ENCODE results near the gene KIAA1671. TPM values are rescaled to one million over a fixed set of nuclear protein-coding genes. Genes with fewer than 3 reads are reported as not detected.

The KIAA1671 gene
- total and polyA plus RNA-seq, 2 of the 4 experiments (the other 2 are of a cell fraction): 0.02 TPM; not detected in 1

DNA sequence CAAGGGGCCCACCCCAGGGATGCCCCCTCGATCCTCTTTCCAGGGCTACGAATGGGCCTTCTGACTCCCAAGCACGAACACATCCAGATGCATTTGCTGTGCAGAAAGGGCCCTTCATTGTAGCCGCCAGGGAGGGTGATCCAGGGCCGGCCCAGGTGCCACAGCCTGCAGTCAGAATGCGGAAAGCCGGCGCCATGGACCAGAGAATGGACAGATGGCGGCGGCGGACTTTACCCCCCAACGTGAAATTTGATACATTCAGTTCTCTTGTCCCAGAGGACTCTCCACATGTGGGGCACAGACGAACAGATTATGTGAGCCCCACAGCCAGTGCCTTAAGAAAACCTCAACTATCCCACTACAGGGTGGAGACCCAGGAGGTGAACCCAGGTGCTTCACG is 87.2 kb downstream of the KIAA1671 start:
- no peaks in the 10 kb centered on the region for H3K27me3 ChIP-seq (ENCODE audit: control insufficient read depth, insufficient read depth, low read length)
- no peak overlapping the region for H3K56ac ChIP-seq (ENCODE audit: extremely low read depth, insufficient read depth, low read length)
- no TSS peak for BruUV-seq (replicated peaks)
- WGBS, 2 experiments (ENCODE audit: extremely low coverage in 2 of 2, insufficient read length in 1 of 2): 70% methylated on average over 2 of the region's 14 CpGs; no CpG with 5 or more reads in 1 of the 2 experiments
- no peaks in the 10 kb centered on the region for H3K9me1 ChIP-seq (ENCODE audit: insufficient read depth, low read length)
- no peak overlapping the region for H2BK5ac ChIP-seq (ENCODE audit: low read depth, low read length, poor library complexity, severe bottlenecking)
- H2AK5ac ChIP-seq (ENCODE audit: low read depth, low read length): no peak overlapping the region
- no peak overlapping the region for H3K14ac ChIP-seq (replicated peaks; ENCODE audit: low read depth, low read length)
- no peak overlapping the region for H2BK15ac ChIP-seq (ENCODE audit: low read depth, low read length)
- no peak overlapping the region for H3K4me3 ChIP-seq (ENCODE audit: insufficient read depth, low read depth, low read length)
- H3K4me1 ChIP-seq (ENCODE audit: control insufficient read depth, insufficient read depth, low read length): no peaks in the 10 kb centered on the region
- H2AFZ ChIP-seq (replicated peaks; ENCODE audit: low read length, poor library complexity): no peak overlapping the region
- dilution Hi-C loops (cut with HindIII; ENCODE audit: low sequenced_read_pairs, unreplicated experiment) (no loop called here), in situ Hi-C loops (cut with MboI; ENCODE audit: low sequenced_read_pairs) (loop anchor here (10.0 kb wide), 2 partner anchors 95 to 265 kb away; partner anchors contain the start of genes LHFPL7 and PIWIL3), intact Hi-C loops (cut with micrococcal nuclease) (no loop called here)
- H4K20me1 ChIP-seq (ENCODE audit: insufficient read depth, low read length): no peaks in the 10 kb centered on the region
- no peak overlapping the region for H2BK20ac ChIP-seq (ENCODE audit: low read depth, low read length)
- H4K8ac ChIP-seq (ENCODE audit: low read depth in 2 of 2, low read length in 2 of 2): no peak overlapping the region
- ChIA-PET POLR2A (ENCODE audit: unreplicated experiment) (no interaction called here), CTCF (no interaction called here)
- TF ChIP-seq, protein P1, sequence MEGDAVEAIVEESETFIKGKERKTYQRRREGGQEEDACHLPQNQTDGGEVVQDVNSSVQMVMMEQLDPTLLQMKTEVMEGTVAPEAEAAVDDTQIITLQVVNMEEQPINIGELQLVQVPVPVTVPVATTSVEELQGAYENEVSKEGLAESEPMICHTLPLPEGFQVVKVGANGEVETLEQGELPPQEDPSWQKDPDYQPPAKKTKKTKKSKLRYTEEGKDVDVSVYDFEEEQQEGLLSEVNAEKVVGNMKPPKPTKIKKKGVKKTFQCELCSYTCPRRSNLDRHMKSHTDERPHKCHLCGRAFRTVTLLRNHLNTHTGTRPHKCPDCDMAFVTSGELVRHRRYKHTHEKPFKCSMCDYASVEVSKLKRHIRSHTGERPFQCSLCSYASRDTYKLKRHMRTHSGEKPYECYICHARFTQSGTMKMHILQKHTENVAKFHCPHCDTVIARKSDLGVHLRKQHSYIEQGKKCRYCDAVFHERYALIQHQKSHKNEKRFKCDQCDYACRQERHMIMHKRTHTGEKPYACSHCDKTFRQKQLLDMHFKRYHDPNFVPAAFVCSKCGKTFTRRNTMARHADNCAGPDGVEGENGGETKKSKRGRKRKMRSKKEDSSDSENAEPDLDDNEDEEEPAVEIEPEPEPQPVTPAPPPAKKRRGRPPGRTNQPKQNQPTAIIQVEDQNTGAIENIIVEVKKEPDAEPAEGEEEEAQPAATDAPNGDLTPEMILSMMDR (conservative IDR thresholded peaks at IDR 0.05; ENCODE audit: low read depth, low read length): no peak
- TF ChIP-seq CHD1 (IDR thresholded peaks at IDR 0.05; ENCODE audit: low read depth, low read length) (no peak), MAZ (IDR thresholded peaks at IDR 0.05; ENCODE audit: borderline replicate concordance, low read depth, low read length) (no peak), MXI1 (IDR thresholded peaks at IDR 0.05; ENCODE audit: borderline replicate concordance, low read depth, low read length) (no peak), RFX5 (IDR thresholded peaks at IDR 0.05; ENCODE audit: low read depth, low read length) (no peak), NFE2L2 (IDR thresholded peaks at IDR 0.05; ENCODE audit: low read depth, low read length) (no peak), POLR2A (IDR thresholded peaks at IDR 0.05; ENCODE audit: low read depth, low read length) (no peak), CEBPB (IDR thresholded peaks at IDR 0.05; ENCODE audit: low read depth, low read length) (no peak), FOS (IDR thresholded peaks at IDR 0.05; ENCODE audit: low read depth, low read length) (no peak)
- TF ChIP-seq, protein P2, sequence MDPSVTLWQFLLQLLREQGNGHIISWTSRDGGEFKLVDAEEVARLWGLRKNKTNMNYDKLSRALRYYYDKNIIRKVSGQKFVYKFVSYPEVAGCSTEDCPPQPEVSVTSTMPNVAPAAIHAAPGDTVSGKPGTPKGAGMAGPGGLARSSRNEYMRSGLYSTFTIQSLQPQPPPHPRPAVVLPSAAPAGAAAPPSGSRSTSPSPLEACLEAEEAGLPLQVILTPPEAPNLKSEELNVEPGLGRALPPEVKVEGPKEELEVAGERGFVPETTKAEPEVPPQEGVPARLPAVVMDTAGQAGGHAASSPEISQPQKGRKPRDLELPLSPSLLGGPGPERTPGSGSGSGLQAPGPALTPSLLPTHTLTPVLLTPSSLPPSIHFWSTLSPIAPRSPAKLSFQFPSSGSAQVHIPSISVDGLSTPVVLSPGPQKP (IDR thresholded peaks at IDR 0.05; ENCODE audit: borderline replicate concordance, low read depth, low read length): no peak
- H3K9me3 ChIP-seq (ENCODE audit: control insufficient read depth, insufficient read depth, low read length): no peaks in the 10 kb centered on the region
- H4K91ac ChIP-seq (ENCODE audit: insufficient read depth, low read depth, low read length): no peak overlapping the region
- ATAC-seq (ENCODE audit: low read depth) (no peak), DNase-seq (no peak)
- no peak overlapping the region for H3K18ac ChIP-seq (ENCODE audit: low read depth, low read length)
- H3K4me2 ChIP-seq (ENCODE audit: low read depth, low read length): no peak overlapping the region
- H3K27ac ChIP-seq (ENCODE audit: insufficient read depth, low read length): no peak overlapping the region
- no peak overlapping the region for H2AK9ac ChIP-seq (replicated peaks; ENCODE audit: low read depth, low read length, poor library complexity)
- no peak overlapping the region for H4K5ac ChIP-seq (ENCODE audit: low read depth, low read length)
- H3K23ac ChIP-seq (ENCODE audit: low read depth, low read length): no peak overlapping the region
- no peaks in the 10 kb centered on the region for H3K79me1 ChIP-seq (ENCODE audit: low read depth in 1 of 2, low read length in 2 of 2)
- H3K36me3 ChIP-seq (ENCODE audit: control insufficient read depth, insufficient read depth, low read length): no peaks in the 10 kb centered on the region
- H3K4ac ChIP-seq (ENCODE audit: low read depth, low read length): no peak overlapping the region
- H2BK120ac ChIP-seq (ENCODE audit: low read depth, low read length): no peak overlapping the region
- no peak overlapping the region for H3K9ac ChIP-seq (ENCODE audit: low read depth, low read length)
